WERI-Rb-1 (cell line): ENCODE measurements around the gene NUDT22.

Experiments
- DNase-seq: peaks from one replicate; pipeline ENCODE4 v3.0.0-alpha.2; 2020
- H3K27ac ChIP-seq: fragments of 250-450 bp; sonication (Bioruptor Pico); 2 replicates; pipeline ENCODE4 v1.5.1; 2020; ENCODE audit warnings: mild to moderate bottlenecking, moderate library complexity
- H3K27me3 ChIP-seq: fragments of 250-450 bp; sonication (Bioruptor Pico); 2 replicates; pipeline ENCODE4 v1.5.1; 2021; ENCODE audit warnings: mild to moderate bottlenecking, low read depth, moderate library complexity; ENCODE audit not compliant: insufficient read depth, severe bottlenecking
- H3K36me3 ChIP-seq: fragments of 250-450 bp; sonication (Bioruptor Pico); 2 replicates; pipeline ENCODE4 v1.5.1; 2020; ENCODE audit warnings: mild to moderate bottlenecking, moderate library complexity
- H3K4me3 ChIP-seq: 2 replicates; pipeline ENCODE4 v1.5.1; 2011; ENCODE audit warnings: low read depth, mild to moderate bottlenecking, control low read depth, low read length
- H3K9me3 ChIP-seq: fragments of 250-450 bp; sonication (Bioruptor Pico); 2 replicates; pipeline ENCODE4 v1.5.1; 2021; ENCODE audit warnings: mild to moderate bottlenecking, moderate library complexity; ENCODE audit not compliant: severe bottlenecking
- CTCF ChIP-seq: IDR thresholded peaks from 2 replicates; pipeline ENCODE4 v1.5.1; 2011; ENCODE audit warnings: low read depth, mild to moderate bottlenecking, control low read depth, inconsistent platforms, low read length

Gene NUDT22

GRCh38 chr11:64241241-64241490 is 15.1 kb downstream of the NUDT22 start:
- Histone ChIP-seq H3K27me3 (no peaks in the 10 kb centered on the region), H3K36me3 (peaks cover 45% of the 10 kb centered on the region), H3K4me3 (peak overlapping the region; percentile 82), H3K27ac (peak overlapping the region; percentile 86), H3K9me3 (no peaks in the 10 kb centered on the region)
- TF ChIP-seq CTCF: no peak
- DNase-seq: peak; percentile 99

GRCh38 chr11:64241491-64242374 is 15.7 kb downstream of the NUDT22 start:
- peak overlapping the region; percentile 80 for H3K27ac ChIP-seq
- TF ChIP-seq CTCF: no peak
- peak; percentile 64 for DNase-seq
- H3K9me3 ChIP-seq: no peaks in the 10 kb centered on the region
- H3K27me3 ChIP-seq: no peaks in the 10 kb centered on the region
- H3K36me3 ChIP-seq: peaks cover 46% of the 10 kb centered on the region
- peak overlapping the region; percentile 82 for H3K4me3 ChIP-seq

GRCh38 chr11:64243236-64243854 is 17.3 kb downstream of the NUDT22 start:
- Histone ChIP-seq H3K27me3 (no peaks in the 10 kb centered on the region), H3K36me3 (peaks cover 36% of the 10 kb centered on the region), H3K4me3 (no peak overlapping the region), H3K9me3 (no peaks in the 10 kb centered on the region), H3K27ac (peak overlapping the region; percentile 80; the same call in 1 of the 2 replicates)
- no peak for TF ChIP-seq CTCF
- no peak for DNase-seq

- no peak for TF ChIP-seq CTCF
- no peaks in the 10 kb centered on the region for H3K9me3 ChIP-seq
- DNase-seq: no peak
- no peaks in the 10 kb centered on the region for H3K27me3 ChIP-seq
- H3K36me3 ChIP-seq: peaks cover 29% of the 10 kb centered on the region
- H3K27ac ChIP-seq: no peak overlapping the region
- H3K4me3 ChIP-seq: no peak overlapping the region
Measured at GRCh38 chr11:64244107-64244506, 18.0 kb downstream of the NUDT22 start.

GRCh38 chr11:64244966-64245365 is 18.9 kb downstream of the NUDT22 start:
- Histone ChIP-seq H3K27ac (peak overlapping the region; percentile 89; the same call in 1 of the 2 replicates), H3K9me3 (no peaks in the 10 kb centered on the region), H3K36me3 (peaks cover 29% of the 10 kb centered on the region), H3K4me3 (peak overlapping the region; percentile 61), H3K27me3 (no peaks in the 10 kb centered on the region)
- TF ChIP-seq CTCF: no peak
- DNase-seq: no peak
